K562 (cell line): ENCODE measurements around the gene ADIPOR2.

Experiments used
- CTCF ChIP-seq, 3 experiments: IDR thresholded peaks in 2 of 3; conservative IDR thresholded peaks in 1 of 3; 2 replicates each; pipeline ENCODE4 v1.5.1; 2011 to 2012; ENCODE audit warnings: low read length in 3 of 3, mild to moderate bottlenecking in 3 of 3, control low read depth in 2 of 3, improper control_type of control experiment in 1 of 3, inconsistent platforms in 1 of 3, low read depth in 1 of 3, mixed read lengths in 1 of 3, moderate library complexity in 1 of 3; ENCODE audit not compliant: insufficient read depth in 2 of 3
- GABPA ChIP-seq: fragments of 200-800 bp; sonication (Bioruptor generic); conservative IDR thresholded peaks from 2 replicates; pipeline ENCODE4 v1.6.1; 2016; ENCODE audit warnings: low read depth, missing genetic modification characterization, missing compliant biosample characterization
- RAD51 ChIP-seq: fragments of 450-650 bp; IDR thresholded peaks from 2 replicates; pipeline ENCODE4 v1.7.1; 2016; ENCODE audit warnings: low read depth, mild to moderate bottlenecking, borderline replicate concordance
- ZNF436 ChIP-seq: fragments of 250-450, 450-650 bp; sonication (Bioruptor Pico); formaldehyde crosslinking; IDR thresholded peaks from 2 replicates; pipeline ENCODE4 v1.7.0; 2020; ENCODE audit warnings: mild to moderate bottlenecking

GRCh38 chr12:1819050-1819449, 128.2 kb downstream of the ADIPOR2 start:
- TF ChIP-seq RAD51 (no peak), ZNF436 (CRISPR knock-in tag) (no peak), GABPA (tag) (no peak), CTCF (IDR thresholded peaks at IDR 0.05 in 2 of 3, conservative IDR thresholded peaks at IDR 0.05 in 1 of 3; ENCODE audit: insufficient read depth in 2 of 3, low read depth in 1 of 3, low read length in 3 of 3) (no peak)
